Measurements from ENCODE around the gene SUSD6.

GRCh38 chr14:69680297-69680696, 68.9 kb downstream of the SUSD6 start:
- TF ChIP-seq ZNF274 (IDR thresholded peaks at IDR 0.05; ENCODE audit: low read depth, low read length), result no peak
- TF ChIP-seq SUZ12 (IDR thresholded peaks at IDR 0.05; ENCODE audit: extremely low read depth, insufficient read depth, insufficient read length), result no peak
- TF ChIP-seq YY1 (IDR thresholded peaks at IDR 0.05; ENCODE audit: insufficient read depth, insufficient read length), result no peak

All from NT2/D1 (cell line).